ENCODE results near the gene DMWD. TPM values are rescaled to one million over a fixed set of nuclear protein-coding genes. Genes with fewer than 3 reads are reported as not detected.
"Not testable (repeated sequence)": the region's sequence is repeated elsewhere in the genome, so short reads cannot be mapped to it uniquely, and the experiment has no call there.

The DMWD gene
- total RNA-seq, 2 experiments from 2014 or later, result 43.2 to 44.0 TPM

- Histone ChIP-seq H3K9me3 (ENCODE audit: low read length) (no peaks in the 10 kb centered on the region), H3K27ac (ENCODE audit: low read depth, low read length, poor library complexity, severe bottlenecking) (no peak overlapping the region), H3K4me3 (ENCODE audit: low read depth, low read length, poor library complexity, severe bottlenecking) (no peak overlapping the region), H3K4me1 (ENCODE audit: insufficient read depth, low read length, poor library complexity, severe bottlenecking) (peaks cover 11% of the 10 kb centered on the region), H3K9me2 (ENCODE audit: insufficient read depth, low read length) (no peaks in the 10 kb centered on the region), H3K36me3 (ENCODE audit: insufficient read depth, low read length) (no peaks in the 10 kb centered on the region), H3K79me2 (ENCODE audit: insufficient read depth, low read depth, low read length) (no peaks in the 10 kb centered on the region), H4K20me1 (ENCODE audit: insufficient read depth, low read length) (no peaks in the 10 kb centered on the region), H3K4me2 (ENCODE audit: low read length) (no peak overlapping the region), H2AFZ (ENCODE audit: low read length) (no peak overlapping the region)
- DNase-seq (ENCODE audit: low spot score), result no peak
- TF ChIP-seq EZH2phosphoT487 (IDR thresholded peaks at IDR 0.05; ENCODE audit: borderline replicate concordance, low read depth, low read length), result no peak
- no peak for TF ChIP-seq CTCF (conservative IDR thresholded peaks at IDR 0.05; ENCODE audit: low read length)
- ChIA-PET CTCF (ENCODE audit: unreplicated experiment) (no interaction called here), POLR2A (no interaction called here)
- intact Hi-C loops (cut with micrococcal nuclease; ENCODE audit: unreplicated experiment), result no loop called here
- no TSS peak for BruUV-seq (replicated peaks)
These were observed 9.0 kb upstream of the DMWD start for GRCh38 chr19:45801603-45802175.

GRCh38 chr19:45800070-45800553, 7.5 kb upstream of the DMWD start:
- ChIA-PET CTCF (ENCODE audit: unreplicated experiment) (interaction anchor here (1.7 kb wide), 1 partner anchor 31 kb away, joined by 5 read pairs; the partner anchor contains the start of gene SIX5), POLR2A (no interaction called here)
- Histone ChIP-seq H3K27ac (ENCODE audit: low read depth, low read length, poor library complexity, severe bottlenecking) (no peak overlapping the region), H3K9me3 (ENCODE audit: low read length) (no peaks in the 10 kb centered on the region), H4K20me1 (ENCODE audit: insufficient read depth, low read length) (no peaks in the 10 kb centered on the region), H3K4me1 (ENCODE audit: insufficient read depth, low read length, poor library complexity, severe bottlenecking) (peaks cover 11% of the 10 kb centered on the region), H3K36me3 (ENCODE audit: insufficient read depth, low read length) (no peaks in the 10 kb centered on the region), H3K4me3 (ENCODE audit: low read depth, low read length, poor library complexity, severe bottlenecking) (no peak overlapping the region), H3K9me2 (ENCODE audit: insufficient read depth, low read length) (no peaks in the 10 kb centered on the region), H3K4me2 (ENCODE audit: low read length) (no peak overlapping the region), H3K79me2 (ENCODE audit: insufficient read depth, low read depth, low read length) (no peaks in the 10 kb centered on the region), H2AFZ (ENCODE audit: low read length) (no peak overlapping the region)
- TF ChIP-seq EZH2phosphoT487 (IDR thresholded peaks at IDR 0.05; ENCODE audit: borderline replicate concordance, low read depth, low read length), result no peak
- TF ChIP-seq CTCF (conservative IDR thresholded peaks at IDR 0.05; ENCODE audit: low read length), result no peak
- BruUV-seq (replicated peaks), result no TSS peak
- intact Hi-C loops (cut with micrococcal nuclease; ENCODE audit: unreplicated experiment), result no loop called here
- DNase-seq (ENCODE audit: low spot score), result no peak

- Histone ChIP-seq H3K4me1 (ENCODE audit: insufficient read depth, low read length, poor library complexity, severe bottlenecking) (peaks cover 11% of the 10 kb centered on the region), H3K4me2 (ENCODE audit: low read length) (peak overlapping the region; percentile 40; the same call in 1 of the 2 replicates)
- not testable (repeated sequence) for DNase-seq (ENCODE audit: low spot score); H3K27ac ChIP-seq (ENCODE audit: low read depth, low read length, poor library complexity, severe bottlenecking); H3K9me3 ChIP-seq (ENCODE audit: low read length); H3K36me3 ChIP-seq (ENCODE audit: insufficient read depth, low read length); H3K4me3 ChIP-seq (ENCODE audit: low read depth, low read length, poor library complexity, severe bottlenecking); H3K79me2 ChIP-seq (ENCODE audit: insufficient read depth, low read depth, low read length); BruUV-seq (replicated peaks); H3K9me2 ChIP-seq (ENCODE audit: insufficient read depth, low read length); H4K20me1 ChIP-seq (ENCODE audit: insufficient read depth, low read length); H2AFZ ChIP-seq (ENCODE audit: low read length)
- POLR2A ChIA-PET, result interaction anchor here (0.7 kb wide), 1 partner anchor 26 kb away, joined by 4 read pairs; no protein-coding TSS in a partner anchor
- intact Hi-C loops (cut with micrococcal nuclease; ENCODE audit: unreplicated experiment), result loop anchor here (1.0 kb wide), 1 partner anchor 29 kb away; no protein-coding TSS in a partner anchor
- CTCF ChIA-PET (ENCODE audit: unreplicated experiment), result interaction anchor here (1.7 kb wide), 1 partner anchor 30 kb away, joined by 5 read pairs; the partner anchor contains the start of gene SIX5
These were observed 6.9 kb upstream of the DMWD start for GRCh38 chr19:45799541-45799940.

Measured in OCI-LY7 (cell line).